B cell (primary cell): ENCODE measurements around the gene FUOM. TPM values are rescaled to one million over a fixed set of nuclear protein-coding genes. Genes with fewer than 3 reads are reported as not detected.

Experiments
- ATAC-seq: fragments of 200-7000 bp; cut with Tn5 transposase; one replicate; pipeline ENCODE4 v1.10.0; 2021; ENCODE audit warnings: low read depth, mild to moderate bottlenecking, moderate number of reproducible peaks, moderate library complexity
- CTCF ChIA-PET: fragments of 350-600 bp; sonication (Branson Sonifier 250); formaldehyde crosslinking; loops from one replicate; lab custom pipeline; 2021; ENCODE audit warnings: antibody characterized with exemption, inconsistent platforms; lab: Charles Lee
- POLR2A ChIA-PET: fragments of 350-600 bp; sonication (Branson Sonifier 250); formaldehyde crosslinking; loops from one replicate; lab custom pipeline; 2021; ENCODE audit warnings: antibody characterized with exemption; lab: Charles Lee
- DNase-seq: peaks from one replicate; pipeline ENCODE4 v3.0.0; 2013
- H2AFZ ChIP-seq: 2 replicates; pipeline ENCODE4 v1.6.1; 2012; ENCODE audit warnings: mild to moderate bottlenecking, low read depth, low read length; ENCODE audit not compliant: insufficient read depth, poor library complexity, severe bottlenecking
- H3K27ac ChIP-seq, 2 donors: 1 replicate in 1 of 2; 2 replicates in 1 of 2; pipeline ENCODE4 v1.5.1; 2012 to 2013; ENCODE audit warnings: low read length in 2 of 2, mild to moderate bottlenecking in 2 of 2, moderate library complexity in 1 of 2
- H3K27me3 ChIP-seq, 4 experiments: fragments of 200-600 bp in 1 of 4; sonication (generic) in 1 of 4; replicated peaks in 1 of 4; 1 replicate in 2 of 4; 2 replicates in 2 of 4; pipeline versions ENCODE4 v1.6.1 to v1.7.0; 2013 to 2016; ENCODE audit warnings: low read length in 3 of 4, mild to moderate bottlenecking in 2 of 4, mixed read lengths in 1 of 4, moderate library complexity in 1 of 4; ENCODE audit not compliant: insufficient read depth in 4 of 4, control insufficient read depth in 3 of 4; ENCODE audit errors: control extremely low read depth in 1 of 4
- H3K36me3 ChIP-seq, 2 experiments: replicated peaks in 1 of 2; 1 replicate in 1 of 2; 2 replicates in 1 of 2; pipeline versions ENCODE4 v1.6.1 to v1.7.1; 2013; ENCODE audit warnings: low read length in 1 of 2; ENCODE audit not compliant: insufficient read depth in 2 of 2, control insufficient read depth in 1 of 2; ENCODE audit errors: control extremely low read depth in 1 of 2, extremely low read depth in 1 of 2
- H3K4me1 ChIP-seq, 2 donors: fragments of 200-600 bp in 1 of 2; sonication (generic) in 1 of 2; 1 replicate in 1 of 2; 2 replicates in 1 of 2; pipeline versions ENCODE4 v1.5.1 to v1.6.1; 2013 to 2017; ENCODE audit warnings: low read length in 2 of 2; ENCODE audit not compliant: control insufficient read depth in 2 of 2, insufficient read depth in 2 of 2
- H3K4me2 ChIP-seq: replicated peaks from 2 replicates; pipeline ENCODE3; 2012; ENCODE audit warnings: mild to moderate bottlenecking, low read depth, low read length; ENCODE audit not compliant: poor library complexity, severe bottlenecking
- H3K4me3 ChIP-seq, 5 experiments: fragments of 200-600 bp in 1 of 5; sonication (generic) in 1 of 5; 1 replicate in 3 of 5; 2 replicates in 2 of 5; pipeline versions ENCODE4 v1.5.1 to v1.7.0; 2011 to 2016; ENCODE audit warnings: low read length in 4 of 5, mild to moderate bottlenecking in 4 of 5, low read depth in 2 of 5, control low read depth in 1 of 5, moderate library complexity in 1 of 5; ENCODE audit not compliant: insufficient read depth in 1 of 5; ENCODE audit errors: control extremely low read depth in 1 of 5, extremely low read depth in 1 of 5
- H3K79me2 ChIP-seq: fragments of 200-600 bp; sonication (generic); one replicate; pipeline ENCODE4 v1.6.0; 2016; ENCODE audit warnings: low read length; ENCODE audit not compliant: control insufficient read depth, insufficient read depth
- H3K9ac ChIP-seq: fragments of 200-600 bp; sonication (generic); 2 replicates; pipeline ENCODE4 v1.6.1; 2017; ENCODE audit warnings: mild to moderate bottlenecking, low read length, moderate library complexity
- H3K9me3 ChIP-seq, 3 donors: one replicate each; pipeline versions ENCODE4 v1.6.1 to v1.7.1; 2013; ENCODE audit warnings: low read length in 2 of 3; ENCODE audit not compliant: control insufficient read depth in 2 of 3, insufficient read depth in 1 of 3; ENCODE audit errors: control extremely low read depth in 1 of 3
- H4K20me1 ChIP-seq: 2 replicates; pipeline ENCODE4 v1.6.0; 2012; ENCODE audit warnings: mild to moderate bottlenecking, low read length; ENCODE audit not compliant: insufficient read depth, control insufficient read depth, poor library complexity, severe bottlenecking
- H3K27ac Mint-ChIP-seq: one replicate; pipeline ENCODE4 v1.8.0; 2021; ENCODE audit warnings: mixed read lengths
- H3K27me3 Mint-ChIP-seq: one replicate; pipeline ENCODE4 v1.8.0; 2021; ENCODE audit warnings: mixed read lengths
- H3K4me1 Mint-ChIP-seq: one replicate; pipeline ENCODE4 v1.8.0; 2021; ENCODE audit warnings: mixed read lengths
- H3K4me3 Mint-ChIP-seq: one replicate; pipeline ENCODE4 v1.8.0; 2021; ENCODE audit warnings: mixed read lengths
- H3K9me3 Mint-ChIP-seq: one replicate; pipeline ENCODE4 v1.8.0; 2022; ENCODE audit warnings: mixed read lengths; ENCODE audit not compliant: insufficient read depth
- CTCF ChIP-seq: fragments of 200-600 bp; IDR thresholded peaks from one replicate; pipeline ENCODE4 v1.8.0; 2022; ENCODE audit warnings: antibody characterized with exemption, mild to moderate bottlenecking
- EZH2 ChIP-seq: IDR thresholded peaks from 2 replicates; pipeline ENCODE4 v1.6.1; 2012; ENCODE audit warnings: borderline replicate concordance, low read depth, mild to moderate bottlenecking, moderate library complexity, low read length; ENCODE audit not compliant: insufficient read depth, poor library complexity, severe bottlenecking
- WGBS: methylation state at CpG from one replicate; pipeline ENCODE4 v1.1.5; 2013; ENCODE audit warnings: missing lambda C conversion rate; ENCODE audit not compliant: insufficient coverage; 5-methylcytosine and 5-hydroxymethylcytosine counted together
- intact Hi-C: fragments of 100-400 bp; cut with micrococcal nuclease; formaldehyde crosslinking; loops from one replicate; pipeline ENCODE4 v1.10.0; 2022
- polyA plus RNA-seq: library from polyadenylated mRNA; depleted of rRNA; stranded (reverse); fragments of >200 nt; gene quantifications from 2 replicates; pipeline ENCODE4 v1.2.3, GENCODE V29; 2012
- total RNA-seq, 2 donors: library from RNA; stranded (reverse); fragments of 120-200 nt in 1 of 2; gene quantifications; 1 replicate in 1 of 2; 2 replicates in 1 of 2; pipeline versions ENCODE4 v1.2.3 to v1.2.4, GENCODE V29; 2013 to 2022

FUOM gene
- total and polyA plus RNA-seq, 2 donors (not counting 1 experiment from before 2014, with no cell fraction given) = 23.8 to 30.7 TPM

- no peaks in the 10 kb centered on the region for H3K36me3 ChIP-seq
- WGBS = 89% methylated on average over 18 of the region's 30 CpGs
- CTCF ChIA-PET = interaction anchor here (1.0 to 1.1 kb wide), 2 partner anchors 69 to 277 kb away, joined by 3 to 4 read pairs; no protein-coding TSS in a partner anchor
Measured at GRCh38 chr10:133332936-133333699, 24.7 kb downstream of the FUOM start.

More at GRCh38 chr10:133332936-133333699, 24.7 kb downstream of the FUOM start:
- Histone ChIP-seq H3K27ac (no peak overlapping the region), H2AFZ (no peak overlapping the region), H3K4me3 (no peak overlapping the region), H4K20me1 (no peaks in the 10 kb centered on the region), H3K79me2 (no peaks in the 10 kb centered on the region), H3K9me3 (peaks cover 0 to 21% (median 0%) of the 10 kb centered on the region in 3 donors), H3K27me3 (peaks cover 0 to 55% (median 33%) of the 10 kb centered on the region in 4 experiments), H3K9ac (no peak overlapping the region), H3K4me1 (peaks cover 44 to 46% of the 10 kb centered on the region in 2 donors), H3K4me2 (no peak overlapping the region)
- ATAC-seq (no peak), DNase-seq (no peak)
- Mint-ChIP-seq H3K27me3 (peaks cover 22% of the 10 kb centered on the region), H3K4me3 (no peak overlapping the region), H3K27ac (no peak overlapping the region), H3K9me3 (no peaks in the 10 kb centered on the region), H3K4me1 (peaks cover 13% of the 10 kb centered on the region)
- intact Hi-C loops = no loop called here
- POLR2A ChIA-PET = no interaction called here
- TF ChIP-seq CTCF (no peak), EZH2 (no peak)
